ENCODE results near the gene CCDC178.

CCDC178 gene

DNA sequence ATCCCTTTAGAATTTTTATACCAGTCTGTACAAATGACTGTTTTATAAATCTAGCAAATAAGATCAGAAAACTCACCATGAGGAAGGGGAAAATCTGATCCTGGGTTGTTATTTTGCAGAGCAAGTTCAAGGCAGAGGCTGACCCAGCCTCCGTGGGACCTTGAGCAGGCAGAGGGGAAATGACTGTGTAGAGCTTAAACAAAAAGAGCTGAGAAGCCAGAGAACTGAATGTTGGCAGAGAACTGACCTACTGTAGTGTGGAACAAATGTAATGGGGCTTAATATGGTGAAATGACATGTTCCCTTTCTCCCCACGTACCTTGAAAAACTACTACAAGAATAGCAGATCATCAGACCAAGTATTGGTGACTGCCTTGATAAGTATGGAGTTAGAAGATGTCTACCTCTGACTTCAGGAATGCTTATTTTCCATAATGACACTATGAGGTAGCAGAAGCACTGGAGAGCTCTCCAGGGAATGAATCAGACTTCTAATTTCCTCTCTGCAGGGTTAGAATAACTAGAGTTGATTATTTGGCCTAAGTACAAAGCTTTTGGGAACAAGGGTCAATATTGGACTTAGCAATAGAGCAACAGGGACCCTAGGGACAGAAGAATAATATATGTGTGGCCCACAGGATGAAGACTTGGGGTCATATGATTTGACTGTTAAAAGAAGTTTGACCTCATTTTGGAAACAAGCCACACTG lies 304.4 kb downstream of the CCDC178 start:
- Histone ChIP-seq H2AFZ (ENCODE audit: low read length) (no peak overlapping the region), H3K4me2 (ENCODE audit: low read length) (no peak overlapping the region), H3K27me3 (ENCODE audit: insufficient read depth, low read length) (no peaks in the 10 kb centered on the region), H3K9ac (ENCODE audit: low read length) (no peak overlapping the region), H3K9me2 (ENCODE audit: low read depth, low read length) (no peaks in the 10 kb centered on the region), H3F3A (ENCODE audit: insufficient read depth, low read length) (no peaks in the 10 kb centered on the region), H3K4me1 (ENCODE audit: insufficient read depth, low read length, severe bottlenecking) (no peaks in the 10 kb centered on the region), H3K27ac (ENCODE audit: low read depth, low read length, poor library complexity, severe bottlenecking) (no peak overlapping the region), H4K20me1 (ENCODE audit: insufficient read depth, low read length) (no peaks in the 10 kb centered on the region), H3K36me3 (ENCODE audit: insufficient read depth, low read length) (no peaks in the 10 kb centered on the region), H3K9me3 (ENCODE audit: low read length) (no peaks in the 10 kb centered on the region), H3K79me2 (ENCODE audit: insufficient read depth, low read length) (no peaks in the 10 kb centered on the region), H3K4me3 (ENCODE audit: low read depth, low read length, poor library complexity, severe bottlenecking) (no peak overlapping the region)
- TF ChIP-seq, protein P1, sequence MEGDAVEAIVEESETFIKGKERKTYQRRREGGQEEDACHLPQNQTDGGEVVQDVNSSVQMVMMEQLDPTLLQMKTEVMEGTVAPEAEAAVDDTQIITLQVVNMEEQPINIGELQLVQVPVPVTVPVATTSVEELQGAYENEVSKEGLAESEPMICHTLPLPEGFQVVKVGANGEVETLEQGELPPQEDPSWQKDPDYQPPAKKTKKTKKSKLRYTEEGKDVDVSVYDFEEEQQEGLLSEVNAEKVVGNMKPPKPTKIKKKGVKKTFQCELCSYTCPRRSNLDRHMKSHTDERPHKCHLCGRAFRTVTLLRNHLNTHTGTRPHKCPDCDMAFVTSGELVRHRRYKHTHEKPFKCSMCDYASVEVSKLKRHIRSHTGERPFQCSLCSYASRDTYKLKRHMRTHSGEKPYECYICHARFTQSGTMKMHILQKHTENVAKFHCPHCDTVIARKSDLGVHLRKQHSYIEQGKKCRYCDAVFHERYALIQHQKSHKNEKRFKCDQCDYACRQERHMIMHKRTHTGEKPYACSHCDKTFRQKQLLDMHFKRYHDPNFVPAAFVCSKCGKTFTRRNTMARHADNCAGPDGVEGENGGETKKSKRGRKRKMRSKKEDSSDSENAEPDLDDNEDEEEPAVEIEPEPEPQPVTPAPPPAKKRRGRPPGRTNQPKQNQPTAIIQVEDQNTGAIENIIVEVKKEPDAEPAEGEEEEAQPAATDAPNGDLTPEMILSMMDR (IDR thresholded peaks at IDR 0.05; ENCODE audit: low read length), result no peak
- TF ChIP-seq EZH2 (IDR thresholded peaks at IDR 0.05; ENCODE audit: borderline replicate concordance, low read length), result no peak

GRCh38 chr18:33132657-33133056 lies 307.9 kb downstream of the CCDC178 start:
- Histone ChIP-seq H3K27me3 (ENCODE audit: insufficient read depth, low read length) (no peaks in the 10 kb centered on the region), H3K36me3 (ENCODE audit: insufficient read depth, low read length) (no peaks in the 10 kb centered on the region), H3K79me2 (ENCODE audit: insufficient read depth, low read length) (no peaks in the 10 kb centered on the region), H3F3A (ENCODE audit: insufficient read depth, low read length) (no peaks in the 10 kb centered on the region), H3K4me3 (ENCODE audit: low read depth, low read length, poor library complexity, severe bottlenecking) (no peak overlapping the region), H3K9me2 (ENCODE audit: low read depth, low read length) (no peaks in the 10 kb centered on the region), H3K9me3 (ENCODE audit: low read length) (no peaks in the 10 kb centered on the region), H4K20me1 (ENCODE audit: insufficient read depth, low read length) (no peaks in the 10 kb centered on the region), H3K9ac (ENCODE audit: low read length) (no peak overlapping the region), H3K4me1 (ENCODE audit: insufficient read depth, low read length, severe bottlenecking) (no peaks in the 10 kb centered on the region), H3K27ac (ENCODE audit: low read depth, low read length, poor library complexity, severe bottlenecking) (no peak overlapping the region), H2AFZ (ENCODE audit: low read length) (no peak overlapping the region), H3K4me2 (ENCODE audit: low read length) (no peak overlapping the region)
- TF ChIP-seq, protein P1 (IDR thresholded peaks at IDR 0.05; ENCODE audit: low read length), result no peak
- TF ChIP-seq EZH2 (IDR thresholded peaks at IDR 0.05; ENCODE audit: borderline replicate concordance, low read length), result no peak

- H3K79me2 ChIP-seq (ENCODE audit: insufficient read depth, low read length), result no peaks in the 10 kb centered on the region
- no peak overlapping the region for H3K27ac ChIP-seq (ENCODE audit: low read depth, low read length, poor library complexity, severe bottlenecking)
- H3K4me3 ChIP-seq (ENCODE audit: low read depth, low read length, poor library complexity, severe bottlenecking), result no peak overlapping the region
- TF ChIP-seq, protein P1 (IDR thresholded peaks at IDR 0.05; ENCODE audit: low read length), result no peak
- no peak for TF ChIP-seq EZH2 (IDR thresholded peaks at IDR 0.05; ENCODE audit: borderline replicate concordance, low read length)
- H3K4me2 ChIP-seq (ENCODE audit: low read length), result no peak overlapping the region
- H3K36me3 ChIP-seq (ENCODE audit: insufficient read depth, low read length), result no peaks in the 10 kb centered on the region
- H3K9me3 ChIP-seq (ENCODE audit: low read length), result no peaks in the 10 kb centered on the region
- no peaks in the 10 kb centered on the region for H3F3A ChIP-seq (ENCODE audit: insufficient read depth, low read length)
- H4K20me1 ChIP-seq (ENCODE audit: insufficient read depth, low read length), result no peaks in the 10 kb centered on the region
- no peak overlapping the region for H2AFZ ChIP-seq (ENCODE audit: low read length)
- no peaks in the 10 kb centered on the region for H3K9me2 ChIP-seq (ENCODE audit: low read depth, low read length)
- no peaks in the 10 kb centered on the region for H3K27me3 ChIP-seq (ENCODE audit: insufficient read depth, low read length)
- no peaks in the 10 kb centered on the region for H3K4me1 ChIP-seq (ENCODE audit: insufficient read depth, low read length, severe bottlenecking)
- no peak overlapping the region for H3K9ac ChIP-seq (ENCODE audit: low read length)
Observed at GRCh38 chr18:33128581-33128980, 311.9 kb downstream of the CCDC178 start.
